Dendritic cell treated with granulocyte-macrophage colony-stimulating factor and Interleukin-4, amounts not matched to agents 40 ng/mL and 50 ng/mL, for 4 days (primary cell): ENCODE results near the gene HIGD2B.
"Not testable (repeated sequence)": the region's sequence is repeated elsewhere in the genome, so short reads cannot be mapped to it uniquely, and the experiment has no call there.

Source experiments
- H3K27ac Mint-ChIP-seq: one replicate; pipeline ENCODE4 v1.8.0; 2022; ENCODE audit warnings: mild to moderate bottlenecking, mixed read lengths
- H3K27me3 Mint-ChIP-seq: one replicate; pipeline ENCODE4 v1.8.0; 2022; ENCODE audit warnings: mild to moderate bottlenecking, mixed read lengths
- H3K36me3 Mint-ChIP-seq: one replicate; pipeline ENCODE4 v1.8.0; 2022; ENCODE audit warnings: low read depth, mixed read lengths
- H3K4me1 Mint-ChIP-seq: one replicate; pipeline ENCODE4 v1.8.0; 2022; ENCODE audit warnings: low read depth, mixed read lengths
- H3K4me3 Mint-ChIP-seq: one replicate; pipeline ENCODE4 v1.8.0; 2022; ENCODE audit warnings: mild to moderate bottlenecking, moderate library complexity, mixed read lengths
- H3K9me3 Mint-ChIP-seq: one replicate; pipeline ENCODE4 v1.8.0; 2022; ENCODE audit warnings: mixed read lengths
- intact Hi-C: fragments of 100-400 bp; cut with micrococcal nuclease; formaldehyde crosslinking; loops from one replicate; pipeline ENCODE4 v1.15.0; 2022

HIGD2B gene

GRCh38 chr15:72706266-72706665, 20.3 kb upstream of the HIGD2B start:
- Mint-ChIP-seq H3K27ac (no peak overlapping the region), H3K27me3 (no peaks in the 10 kb centered on the region), H3K4me3 (no peak overlapping the region), H3K9me3 (no peaks in the 10 kb centered on the region), H3K4me1 (peaks cover 16% of the 10 kb centered on the region), H3K36me3 (peaks cover 12% of the 10 kb centered on the region)
- intact Hi-C loops: no loop called here

- Mint-ChIP-seq H3K27me3 (no peaks in the 10 kb centered on the region), H3K9me3 (no peaks in the 10 kb centered on the region), H3K4me1 (no peaks in the 10 kb centered on the region), H3K36me3 (no peaks in the 10 kb centered on the region), H3K27ac (no peak overlapping the region), H3K4me3 (no peak overlapping the region)
- intact Hi-C loops: no loop called here
Measured at GRCh38 chr15:72700076-72700475, 14.1 kb upstream of the HIGD2B start.

- Mint-ChIP-seq H3K27ac (no peak overlapping the region), H3K27me3 (no peaks in the 10 kb centered on the region), H3K36me3 (no peaks in the 10 kb centered on the region), H3K4me3 (no peak overlapping the region), H3K9me3 (no peaks in the 10 kb centered on the region), H3K4me1 (no peaks in the 10 kb centered on the region)
- intact Hi-C loops: no loop called here
Measured at GRCh38 chr15:72698938-72699337, 13.0 kb upstream of the HIGD2B start.

GRCh38 chr15:72690938-72691337, 5.0 kb upstream of the HIGD2B start:
- Mint-ChIP-seq H3K4me1 (no peaks in the 10 kb centered on the region), H3K36me3 (peaks cover 11% of the 10 kb centered on the region), H3K4me3 (no peak overlapping the region), H3K27ac (no peak overlapping the region), H3K27me3 (no peaks in the 10 kb centered on the region), H3K9me3 (no peaks in the 10 kb centered on the region)
- intact Hi-C loops: no loop called here

- H3K27me3 Mint-ChIP-seq: no peaks in the 10 kb centered on the region
- peaks cover 14% of the 10 kb centered on the region for H3K36me3 Mint-ChIP-seq
- no peak overlapping the region for H3K27ac Mint-ChIP-seq
- intact Hi-C loops: no loop called here
- no peak overlapping the region for H3K4me3 Mint-ChIP-seq
- peaks cover 7% of the 10 kb centered on the region for H3K4me1 Mint-ChIP-seq
- H3K9me3 Mint-ChIP-seq: no peaks in the 10 kb centered on the region
Measured at GRCh38 chr15:72688697-72689096, 2.7 kb upstream of the HIGD2B start.

- Mint-ChIP-seq H3K9me3 (no peaks in the 10 kb centered on the region), H3K4me3 (peak overlapping the region; percentile 86), H3K36me3 (peaks cover 9% of the 10 kb centered on the region), H3K4me1 (peaks cover 7% of the 10 kb centered on the region), H3K27ac (peak overlapping the region; percentile 96), H3K27me3 (no peaks in the 10 kb centered on the region)
- intact Hi-C loops: no loop called here
Measured at GRCh38 chr15:72685301-72685924, 569 bp downstream of the HIGD2B start.

GRCh38 chr15:72682772-72683171, 3.2 kb downstream of the HIGD2B start:
- H3K36me3 Mint-ChIP-seq: peaks cover 9% of the 10 kb centered on the region
- peaks cover 11% of the 10 kb centered on the region for H3K27me3 Mint-ChIP-seq
- H3K4me1 Mint-ChIP-seq: peaks cover 7% of the 10 kb centered on the region
- intact Hi-C loops: no loop called here
- no peaks in the 10 kb centered on the region for H3K9me3 Mint-ChIP-seq
- no peak overlapping the region for H3K27ac Mint-ChIP-seq
- H3K4me3 Mint-ChIP-seq: no peak overlapping the region

GRCh38 chr15:72680931-72681330, 5.1 kb downstream of the HIGD2B start:
- H3K27me3 Mint-ChIP-seq: peaks cover 18% of the 10 kb centered on the region
- intact Hi-C loops: no loop called here
- H3K36me3 Mint-ChIP-seq: peaks cover 2% of the 10 kb centered on the region
- peaks cover 7% of the 10 kb centered on the region for H3K4me1 Mint-ChIP-seq
- no peak overlapping the region for H3K4me3 Mint-ChIP-seq
- no peak overlapping the region for H3K27ac Mint-ChIP-seq
- no peaks in the 10 kb centered on the region for H3K9me3 Mint-ChIP-seq

GRCh38 chr15:72676838-72677237, 9.1 kb downstream of the HIGD2B start:
- no peaks in the 10 kb centered on the region for H3K4me1 Mint-ChIP-seq
- peaks cover 29% of the 10 kb centered on the region for H3K27me3 Mint-ChIP-seq
- H3K27ac Mint-ChIP-seq: no peak overlapping the region
- no peaks in the 10 kb centered on the region for H3K9me3 Mint-ChIP-seq
- no peak overlapping the region for H3K4me3 Mint-ChIP-seq
- no peaks in the 10 kb centered on the region for H3K36me3 Mint-ChIP-seq
- intact Hi-C loops: loop anchor here (10.0 kb wide), 1 partner anchor 342 kb away; no protein-coding TSS in a partner anchor

GRCh38 chr15:72671525-72671924, 14.5 kb downstream of the HIGD2B start:
- Mint-ChIP-seq H3K27ac (no peak overlapping the region), H3K36me3 (no peaks in the 10 kb centered on the region), H3K4me1 (peaks cover 9% of the 10 kb centered on the region), H3K9me3 (no peaks in the 10 kb centered on the region), H3K4me3 (no peak overlapping the region), H3K27me3 (peaks cover 18% of the 10 kb centered on the region)
- intact Hi-C loops: loop anchor here (10.0 kb wide), 1 partner anchor 337 kb away; no protein-coding TSS in a partner anchor

- intact Hi-C loops: loop anchor here (10.0 kb wide), 1 partner anchor 336 kb away; no protein-coding TSS in a partner anchor
- not testable (repeated sequence) for H3K9me3 Mint-ChIP-seq, H3K36me3 Mint-ChIP-seq, H3K4me1 Mint-ChIP-seq
- Mint-ChIP-seq H3K27ac (peak overlapping the region; percentile 76), H3K27me3 (peaks cover 18% of the 10 kb centered on the region), H3K4me3 (peak overlapping the region; percentile 79)
Measured at GRCh38 chr15:72670656-72671352, 15.2 kb downstream of the HIGD2B start.

GRCh38 chr15:72669803-72670202, 16.2 kb downstream of the HIGD2B start:
- not testable (repeated sequence) for H3K4me1 Mint-ChIP-seq, H3K36me3 Mint-ChIP-seq, H3K9me3 Mint-ChIP-seq, H3K27ac Mint-ChIP-seq, H3K4me3 Mint-ChIP-seq
- H3K27me3 Mint-ChIP-seq: peaks cover 20% of the 10 kb centered on the region
- intact Hi-C loops: loop anchor here (10.0 kb wide), 1 partner anchor 335 kb away; no protein-coding TSS in a partner anchor

- H3K27ac Mint-ChIP-seq, H3K4me1 Mint-ChIP-seq, H3K27me3 Mint-ChIP-seq, H3K36me3 Mint-ChIP-seq, H3K9me3 Mint-ChIP-seq, H3K4me3 Mint-ChIP-seq, intact Hi-C loops: not testable (repeated sequence)
Measured at GRCh38 chr15:72665706-72666105, 20.3 kb downstream of the HIGD2B start.

GRCh38 chr15:72663931-72664330, 22.1 kb downstream of the HIGD2B start:
- H3K27ac Mint-ChIP-seq, intact Hi-C loops, H3K4me3 Mint-ChIP-seq, H3K36me3 Mint-ChIP-seq, H3K4me1 Mint-ChIP-seq, H3K9me3 Mint-ChIP-seq, H3K27me3 Mint-ChIP-seq: not testable (repeated sequence)

- H3K27ac Mint-ChIP-seq, H3K9me3 Mint-ChIP-seq, H3K27me3 Mint-ChIP-seq, H3K4me3 Mint-ChIP-seq, intact Hi-C loops, H3K4me1 Mint-ChIP-seq, H3K36me3 Mint-ChIP-seq: not testable (repeated sequence)
Measured at GRCh38 chr15:72661081-72661480, 24.9 kb downstream of the HIGD2B start.
